Mesendoderm (in vitro differentiated cells): Measurements from ENCODE around the gene CCDC187.

ENCODE experiments used
- DNase-seq: peaks from one replicate; pipeline ENCODE4 v3.0.0; 2013
- H2AK5ac ChIP-seq: 2 replicates; pipeline ENCODE4 v1.6.1; 2013; ENCODE audit warnings: low read length, inconsistent platforms
- H2BK120ac ChIP-seq: 2 replicates; pipeline ENCODE4 v1.6.1; 2013; ENCODE audit warnings: low read depth, mild to moderate bottlenecking, low read length, moderate library complexity, mixed read lengths
- H2BK15ac ChIP-seq: replicated peaks from 2 replicates; pipeline ENCODE4 v1.6.1; 2013; ENCODE audit warnings: low read depth, mild to moderate bottlenecking, moderate library complexity
- H2BK5ac ChIP-seq: 2 replicates; pipeline ENCODE4 v1.6.1; 2013; ENCODE audit warnings: low read length, inconsistent platforms
- H3K18ac ChIP-seq: 2 replicates; pipeline ENCODE4 v1.6.1; 2013; ENCODE audit warnings: mild to moderate bottlenecking, low read length, mixed read lengths
- H3K23ac ChIP-seq: one replicate; pipeline ENCODE4 v1.6.1; 2013; ENCODE audit warnings: low read length
- H3K27ac ChIP-seq: 2 replicates; pipeline ENCODE4 v1.5.1; 2013; ENCODE audit warnings: low read depth, mild to moderate bottlenecking, inconsistent platforms, low read length, moderate library complexity
- H3K27me3 ChIP-seq: 2 replicates; pipeline ENCODE4 v1.6.1; 2013; ENCODE audit warnings: low read length, control low read depth, mild to moderate bottlenecking, inconsistent platforms; ENCODE audit not compliant: insufficient read depth, poor library complexity
- H3K36me3 ChIP-seq: 2 replicates; pipeline ENCODE4 v1.6.1; 2013; ENCODE audit warnings: low read length, inconsistent platforms; ENCODE audit not compliant: control insufficient read depth, insufficient read depth
- H3K4ac ChIP-seq: one replicate; pipeline ENCODE4 v1.6.1; 2013; ENCODE audit warnings: low read depth, mild to moderate bottlenecking, low read length, moderate library complexity
- H3K4me1 ChIP-seq: 2 replicates; pipeline ENCODE4 v1.6.1; 2013; ENCODE audit warnings: low read depth, low read length, inconsistent platforms; ENCODE audit not compliant: control insufficient read depth
- H3K4me2 ChIP-seq: 2 replicates; pipeline ENCODE4 v1.6.1; 2013; ENCODE audit warnings: low read length
- H3K4me3 ChIP-seq: 2 replicates; pipeline ENCODE4 v1.5.1; 2013; ENCODE audit warnings: mild to moderate bottlenecking, low read length
- H3K56ac ChIP-seq: one replicate; pipeline ENCODE4 v1.6.1; 2013; ENCODE audit warnings: low read length
- H3K79me1 ChIP-seq: 2 replicates; pipeline ENCODE4 v1.6.1; 2013; ENCODE audit warnings: low read length, inconsistent platforms
- H3K79me2 ChIP-seq: 2 replicates; pipeline ENCODE4 v1.6.1; 2013; ENCODE audit warnings: mild to moderate bottlenecking, low read length; ENCODE audit not compliant: control insufficient read depth, insufficient read depth
- H3K9ac ChIP-seq: 2 replicates; pipeline ENCODE4 v1.6.1; 2013; ENCODE audit warnings: low read length, inconsistent platforms
- H4K5ac ChIP-seq: one replicate; pipeline ENCODE4 v1.6.1; 2013; ENCODE audit warnings: low read length
- H4K8ac ChIP-seq: one replicate; pipeline ENCODE4 v1.6.1; 2013; ENCODE audit warnings: low read depth, mild to moderate bottlenecking, control low read depth, low read length, moderate library complexity
- WGBS: extraction: QIAGEN DNeasy Blood & Tissue Kit; methylation state at CpG from one replicate; pipeline ENCODE4 v1.1.7; 2013; ENCODE audit warnings: low lambda C conversion rate, missing lambda C conversion rate; ENCODE audit not compliant: insufficient coverage; ENCODE audit errors: extremely low coverage; 5-methylcytosine and 5-hydroxymethylcytosine counted together

CCDC187 gene

GRCh38 chr9:136337416-136338395 is 33.8 kb upstream of the CCDC187 start:
- Histone ChIP-seq H3K4me3 (no peak overlapping the region), H3K79me2 (no peaks in the 10 kb centered on the region), H2BK5ac (no peak overlapping the region), H2BK15ac (no peak overlapping the region), H2BK120ac (no peak overlapping the region), H3K18ac (no peak overlapping the region), H3K4ac (no peak overlapping the region), H3K9ac (no peak overlapping the region), H3K56ac (no peak overlapping the region), H3K79me1 (no peaks in the 10 kb centered on the region), H3K27me3 (no peaks in the 10 kb centered on the region), H3K23ac (no peak overlapping the region), H3K4me1 (no peaks in the 10 kb centered on the region), H4K5ac (no peak overlapping the region), H2AK5ac (no peak overlapping the region), H3K4me2 (no peak overlapping the region), H3K27ac (no peak overlapping the region), H4K8ac (no peak overlapping the region), H3K36me3 (no peaks in the 10 kb centered on the region)
- DNase-seq: no peak
- no CpG with 5 or more reads among the region's 43 CpGs for WGBS

- Histone ChIP-seq H3K79me1 (no peaks in the 10 kb centered on the region), H3K36me3 (no peaks in the 10 kb centered on the region), H3K4me1 (no peaks in the 10 kb centered on the region), H2AK5ac (no peak overlapping the region), H2BK5ac (no peak overlapping the region), H4K5ac (no peak overlapping the region), H3K23ac (no peak overlapping the region), H3K18ac (no peak overlapping the region), H3K4me3 (no peak overlapping the region), H3K9ac (no peak overlapping the region), H3K27ac (no peak overlapping the region), H3K4ac (no peak overlapping the region), H3K27me3 (no peaks in the 10 kb centered on the region), H2BK120ac (no peak overlapping the region), H3K79me2 (no peaks in the 10 kb centered on the region), H3K4me2 (no peak overlapping the region), H4K8ac (no peak overlapping the region), H2BK15ac (no peak overlapping the region), H3K56ac (no peak overlapping the region)
- WGBS: no CpG with 5 or more reads among the region's 23 CpGs
- DNase-seq: no peak
Measured at GRCh38 chr9:136336881-136337280, 33.0 kb upstream of the CCDC187 start.

- Histone ChIP-seq H3K79me2 (no peaks in the 10 kb centered on the region), H2BK15ac (no peak overlapping the region), H3K27me3 (no peaks in the 10 kb centered on the region), H3K23ac (no peak overlapping the region), H3K27ac (no peak overlapping the region), H3K18ac (no peak overlapping the region), H3K56ac (no peak overlapping the region), H3K36me3 (no peaks in the 10 kb centered on the region), H2AK5ac (no peak overlapping the region), H2BK120ac (no peak overlapping the region), H3K4me2 (no peak overlapping the region), H3K4ac (no peak overlapping the region), H3K79me1 (no peaks in the 10 kb centered on the region), H3K4me1 (no peaks in the 10 kb centered on the region), H3K9ac (no peak overlapping the region), H3K4me3 (no peak overlapping the region), H4K8ac (no peak overlapping the region), H4K5ac (no peak overlapping the region), H2BK5ac (no peak overlapping the region)
- no CpG with 5 or more reads among the region's 30 CpGs for WGBS
- DNase-seq: no peak
Measured at GRCh38 chr9:136336156-136336870, 32.4 kb upstream of the CCDC187 start.

GRCh38 chr9:136335296-136336155 is 31.6 kb upstream of the CCDC187 start:
- no peak for DNase-seq
- H3K4me3 ChIP-seq: no peak overlapping the region
- no peak overlapping the region for H4K5ac ChIP-seq
- no peak overlapping the region for H3K27ac ChIP-seq
- H2BK15ac ChIP-seq: no peak overlapping the region
- H3K79me2 ChIP-seq: no peaks in the 10 kb centered on the region
- H3K23ac ChIP-seq: no peak overlapping the region
- no peak overlapping the region for H4K8ac ChIP-seq
- H3K4me1 ChIP-seq: no peaks in the 10 kb centered on the region
- H3K36me3 ChIP-seq: no peaks in the 10 kb centered on the region
- no peak overlapping the region for H3K4me2 ChIP-seq
- no peak overlapping the region for H3K4ac ChIP-seq
- H3K56ac ChIP-seq: no peak overlapping the region
- no peaks in the 10 kb centered on the region for H3K79me1 ChIP-seq
- H2AK5ac ChIP-seq: no peak overlapping the region
- H3K27me3 ChIP-seq: no peaks in the 10 kb centered on the region
- no peak overlapping the region for H3K18ac ChIP-seq
- no CpG with 5 or more reads among the region's 26 CpGs for WGBS
- no peak overlapping the region for H3K9ac ChIP-seq
- no peak overlapping the region for H2BK5ac ChIP-seq
- H2BK120ac ChIP-seq: no peak overlapping the region

- no peaks in the 10 kb centered on the region for H3K79me1 ChIP-seq
- no peak overlapping the region for H4K5ac ChIP-seq
- H3K27me3 ChIP-seq: no peaks in the 10 kb centered on the region
- no peak for DNase-seq
- no peak overlapping the region for H2BK5ac ChIP-seq
- H2BK15ac ChIP-seq: no peak overlapping the region
- no peaks in the 10 kb centered on the region for H3K36me3 ChIP-seq
- no peak overlapping the region for H3K23ac ChIP-seq
- H3K4me1 ChIP-seq: no peaks in the 10 kb centered on the region
- no peak overlapping the region for H3K9ac ChIP-seq
- WGBS: no CpG with 5 or more reads among the region's 21 CpGs
- no peak overlapping the region for H3K18ac ChIP-seq
- no peak overlapping the region for H3K27ac ChIP-seq
- no peak overlapping the region for H3K4ac ChIP-seq
- H4K8ac ChIP-seq: no peak overlapping the region
- H3K4me3 ChIP-seq: no peak overlapping the region
- no peaks in the 10 kb centered on the region for H3K79me2 ChIP-seq
- H2BK120ac ChIP-seq: no peak overlapping the region
- no peak overlapping the region for H3K56ac ChIP-seq
- H2AK5ac ChIP-seq: no peak overlapping the region
- H3K4me2 ChIP-seq: no peak overlapping the region
Measured at GRCh38 chr9:136334541-136334940, 30.6 kb upstream of the CCDC187 start.
